GM18951 (cell line): Measurements from ENCODE around the gene DNMBP.

ENCODE experiments used
- POLR2A ChIP-seq: IDR thresholded peaks from 4 replicates; pipeline ENCODE4 v1.6.1; 2011; ENCODE audit warnings: mild to moderate bottlenecking; ENCODE audit not compliant: insufficient read length, insufficient read depth; ENCODE audit errors: extremely low read depth
- in situ Hi-C: fragments of 300-500 bp; cut with MboI; formaldehyde crosslinking; loops from one replicate; pipeline ENCODE4 v1.12.0; 2022; ENCODE audit warnings: low sequenced_read_pairs, mixed read lengths, inconsistent platforms; ENCODE audit not compliant: unreplicated experiment

DNMBP gene

GRCh38 chr10:100008708-100009282 lies 952 bp downstream of the DNMBP start:
- TF ChIP-seq POLR2A, result no peak
- in situ Hi-C loops, result no loop called here

GRCh38 chr10:100008142-100008522 lies 1.6 kb downstream of the DNMBP start:
- in situ Hi-C loops, result no loop called here
- TF ChIP-seq POLR2A, result no peak

DNA sequence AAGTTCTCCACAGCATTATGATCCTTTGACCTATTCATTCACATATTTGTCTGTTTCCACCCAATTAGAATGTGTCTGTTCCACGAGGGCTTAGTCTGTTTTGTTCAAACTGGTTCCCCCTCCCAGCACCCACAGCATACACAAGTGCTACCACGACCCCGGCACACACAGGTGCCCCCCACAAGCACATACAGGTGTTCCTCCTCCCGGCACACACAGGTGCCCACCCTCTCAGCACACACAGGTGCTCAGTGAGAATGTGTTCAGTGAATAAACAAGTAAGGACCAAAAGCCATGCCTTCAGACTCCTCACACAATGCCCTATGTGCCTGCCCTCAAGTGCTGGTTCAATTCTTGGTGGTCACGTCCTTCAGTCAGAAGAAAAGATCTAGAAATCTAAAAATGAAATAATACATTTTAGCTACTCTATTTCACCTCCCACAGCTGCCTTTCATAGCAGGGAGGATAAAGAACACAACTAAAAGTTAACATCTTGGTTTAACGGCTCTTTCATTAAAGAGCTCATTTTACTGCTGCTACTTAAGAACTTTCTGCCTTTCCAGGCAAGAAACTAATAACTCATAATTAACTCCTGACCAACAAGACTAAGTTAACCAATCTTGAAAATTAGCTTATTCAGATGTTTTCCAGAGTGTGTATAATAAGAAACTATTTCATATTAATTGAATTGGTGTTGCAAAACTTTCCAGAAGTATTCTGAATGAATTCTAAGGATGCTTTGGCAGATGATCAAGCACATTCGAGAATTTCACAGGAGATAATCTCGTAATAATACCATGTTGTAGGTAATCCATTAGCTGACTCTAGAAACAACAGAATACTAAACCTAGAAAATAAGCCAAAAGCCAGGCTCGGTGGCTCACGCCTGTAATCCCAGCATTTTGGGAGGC lies 2.3 kb downstream of the DNMBP start:
- no peak for TF ChIP-seq POLR2A
- in situ Hi-C loops, result no loop called here

GRCh38 chr10:100006243-100006886 lies 3.4 kb downstream of the DNMBP start:
- in situ Hi-C loops, result no loop called here
- TF ChIP-seq POLR2A, result no peak

DNA sequence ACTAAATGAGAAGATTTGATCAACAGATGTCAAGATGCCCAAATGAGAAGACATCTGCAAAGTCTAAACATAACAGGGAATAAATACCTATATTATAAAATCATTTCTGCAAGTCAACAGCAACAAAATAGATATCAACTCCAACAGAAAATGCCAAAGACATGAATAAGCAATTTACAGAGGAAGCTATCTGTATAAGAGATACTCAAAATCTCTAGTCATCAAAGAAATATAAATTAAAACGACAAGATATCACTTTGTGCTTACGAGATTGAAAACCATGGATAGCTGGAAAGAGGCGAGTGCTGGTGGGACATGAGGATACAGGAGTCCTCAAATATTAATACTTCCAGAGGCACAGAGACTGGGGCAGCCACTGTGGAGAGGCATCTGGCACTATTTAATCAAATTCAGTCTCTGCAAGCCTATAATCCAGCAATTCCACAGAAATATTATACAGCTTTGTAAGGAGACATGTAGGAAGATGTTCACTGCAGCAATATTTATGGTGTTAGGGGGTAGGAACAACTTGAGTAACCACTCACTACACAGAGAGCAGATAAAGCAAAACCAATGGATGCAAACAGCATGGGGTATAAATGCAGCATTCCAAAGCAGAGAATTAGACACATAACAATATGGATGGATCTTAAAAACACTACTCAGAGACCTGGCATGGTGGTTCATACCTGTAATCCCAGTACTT lies 4.8 kb downstream of the DNMBP start:
- in situ Hi-C loops, result no loop called here
- TF ChIP-seq POLR2A, result no peak

- no peak for TF ChIP-seq POLR2A
- in situ Hi-C loops, result no loop called here
Measured at GRCh38 chr10:100000109-100000644, 9.6 kb downstream of the DNMBP start.

GRCh38 chr10:99999319-100000108 lies 10.2 kb downstream of the DNMBP start:
- TF ChIP-seq POLR2A, result no peak
- in situ Hi-C loops, result no loop called here

GRCh38 chr10:99998889-99999288 lies 10.9 kb downstream of the DNMBP start:
- in situ Hi-C loops, result no loop called here
- no peak for TF ChIP-seq POLR2A

DNA sequence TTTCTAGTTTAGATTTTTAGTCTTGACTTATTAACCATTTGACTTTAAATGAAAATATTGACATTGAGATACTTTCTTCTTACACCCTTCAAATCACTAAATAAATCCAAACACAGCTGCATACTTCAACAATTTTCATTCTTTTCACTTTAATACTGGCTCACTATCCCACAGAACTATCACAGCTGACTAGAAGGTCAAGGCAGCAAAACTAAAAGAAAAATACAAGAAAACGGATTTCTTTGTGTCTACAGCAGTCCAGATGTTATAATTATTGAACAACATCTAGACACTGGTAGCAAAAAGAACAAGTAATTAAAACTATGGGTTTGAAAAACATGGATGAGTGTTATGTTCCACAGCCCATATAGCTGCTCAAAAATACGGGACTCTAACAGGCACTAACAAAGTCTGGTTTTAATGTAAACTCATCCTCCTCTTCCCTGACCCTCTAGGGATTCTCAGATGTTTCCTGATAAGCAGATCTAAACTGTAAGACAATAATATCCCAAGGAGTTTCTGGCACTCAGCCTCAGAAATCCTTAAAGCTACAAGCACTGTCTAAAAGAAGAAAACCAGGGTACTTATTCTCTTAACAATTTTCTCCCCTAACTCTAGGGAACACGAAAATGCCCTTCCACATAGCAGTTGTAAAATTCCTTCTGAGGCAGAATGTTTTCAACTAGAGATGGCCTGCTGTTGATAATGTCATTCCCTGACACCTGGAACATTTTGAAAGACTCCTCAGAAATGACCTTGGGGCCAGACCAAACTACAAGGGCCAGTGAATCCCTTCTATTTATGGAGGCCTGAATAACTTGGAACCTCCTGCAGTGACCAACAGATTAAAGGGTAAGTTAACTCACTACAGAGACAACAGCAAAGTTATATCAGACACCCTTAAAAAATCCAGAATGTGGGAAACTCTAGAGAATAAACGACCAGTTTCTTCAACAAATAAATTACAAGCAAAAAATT lies 12.8 kb downstream of the DNMBP start:
- no peak for TF ChIP-seq POLR2A
- in situ Hi-C loops, result no loop called here

DNA sequence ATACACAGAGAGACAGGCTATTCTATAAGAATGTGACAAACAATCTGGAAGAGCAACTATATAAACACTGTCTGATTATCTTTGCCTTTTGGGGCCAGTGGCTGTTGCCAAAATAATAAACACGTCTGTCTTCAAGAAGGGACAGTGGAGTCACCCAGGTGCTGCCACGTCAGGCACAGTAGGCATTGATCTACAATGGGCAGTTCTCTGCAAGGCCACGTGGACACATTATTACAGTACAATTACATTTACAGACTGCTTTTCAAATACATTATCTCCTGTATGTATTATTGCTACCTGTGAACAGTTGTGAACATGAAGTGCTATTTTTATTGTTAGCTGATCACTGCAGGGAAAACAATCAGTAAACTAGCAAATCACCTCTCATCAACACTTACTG lies 14.0 kb downstream of the DNMBP start:
- in situ Hi-C loops, result no loop called here
- TF ChIP-seq POLR2A, result no peak

GRCh38 chr10:99995269-99995668 lies 14.5 kb downstream of the DNMBP start:
- no peak for TF ChIP-seq POLR2A
- in situ Hi-C loops, result no loop called here

GRCh38 chr10:99994801-99995200 lies 14.9 kb downstream of the DNMBP start:
- TF ChIP-seq POLR2A, result no peak

More at GRCh38 chr10:99994801-99995200, 14.9 kb downstream of the DNMBP start:
- in situ Hi-C loops, result no loop called here
